H1 (cell line): ENCODE results near the gene EFEMP2. TPM values are rescaled to one million over a fixed set of nuclear protein-coding genes. Genes with fewer than 3 reads are reported as not detected.

Experiments
- CTCF ChIA-PET: fragments of 300-600 bp; sonication (Branson Sonifier 250); formaldehyde crosslinking; loops from one replicate; lab custom pipeline; 2021; ENCODE audit not compliant: partially characterized antibody; lab: Charles Lee
- POLR2A ChIA-PET: fragments of 300-600 bp; sonication (Branson Sonifier 250); formaldehyde crosslinking; loops from one replicate; lab custom pipeline; 2021; ENCODE audit warnings: inconsistent platforms; ENCODE audit not compliant: partially characterized antibody; lab: Charles Lee
- DNase-seq, 2 experiments: peaks; one replicate each; pipeline versions ENCODE4 v3.0.0 to v3.0.0-alpha.2; 2010 to 2022; ENCODE audit warnings: low spot score in 2 of 2, low read depth in 1 of 2, mixed read lengths in 1 of 2
- FAIRE-seq: peaks from 2 replicates; lab custom pipeline; 2011; peaks lifted over from hg19 to GRCh38; lab: Jason Lieb, UNC
- H2AFZ ChIP-seq: 2 replicates; pipeline ENCODE4 v1.8.1; 2012; ENCODE audit warnings: low read length, inconsistent platforms
- H2AK5ac ChIP-seq: 2 replicates; pipeline ENCODE4 v1.6.1; 2013; ENCODE audit warnings: low read depth, low read length
- H2BK120ac ChIP-seq: replicated peaks from 2 replicates; pipeline ENCODE3; 2013; ENCODE audit warnings: low read depth, low read length, inconsistent platforms
- H2BK12ac ChIP-seq: 2 replicates; pipeline ENCODE4 v1.6.1; 2013; ENCODE audit warnings: low read depth, low read length
- H2BK15ac ChIP-seq: 2 replicates; pipeline ENCODE4 v1.6.1; 2013; ENCODE audit warnings: low read length
- H2BK20ac ChIP-seq: 2 replicates; pipeline ENCODE4 v1.6.1; 2013; ENCODE audit warnings: low read length
- H2BK5ac ChIP-seq: 2 replicates; pipeline ENCODE4 v1.6.1; 2013; ENCODE audit warnings: low read depth, low read length
- H3K14ac ChIP-seq: 2 replicates; pipeline ENCODE4 v1.6.1; 2013; ENCODE audit warnings: inconsistent platforms; ENCODE audit not compliant: insufficient read length
- H3K18ac ChIP-seq: 2 replicates; pipeline ENCODE4 v1.6.1; 2013; ENCODE audit warnings: low read length; ENCODE audit errors: extremely low read depth
- H3K23ac ChIP-seq: 2 replicates; pipeline ENCODE4 v1.6.1; 2013; ENCODE audit warnings: inconsistent platforms; ENCODE audit not compliant: insufficient read length
- H3K23me2 ChIP-seq: 2 replicates; pipeline ENCODE4 v1.6.1; 2013; ENCODE audit warnings: low read depth, low read length
- H3K27ac ChIP-seq: 2 replicates; pipeline ENCODE4 v1.6.1; 2011; ENCODE audit warnings: low read depth, low read length, inconsistent platforms
- H3K27me3 ChIP-seq, 4 experiments: replicated peaks in 1 of 4; 1 replicate in 1 of 4; 2 replicates in 3 of 4; pipeline versions ENCODE4 v1.6.1 to v1.8.1; 2011 to 2013; ENCODE audit warnings: low read length in 3 of 4, mild to moderate bottlenecking in 3 of 4, inconsistent platforms in 2 of 4, mixed read lengths in 2 of 4, moderate library complexity in 1 of 4; ENCODE audit not compliant: control insufficient read depth in 3 of 4, insufficient read depth in 3 of 4; ENCODE audit errors: extremely low read depth in 1 of 4
- H3K36me3 ChIP-seq, 4 experiments: 2 replicates each; pipeline versions ENCODE4 v1.6.1 to v1.8.1; 2011 to 2013; ENCODE audit warnings: mild to moderate bottlenecking in 4 of 4, low read length in 3 of 4, moderate library complexity in 2 of 4, control low read depth in 1 of 4, inconsistent platforms in 1 of 4; ENCODE audit not compliant: insufficient read depth in 4 of 4, control insufficient read depth in 2 of 4
- H3K4ac ChIP-seq: replicated peaks from 2 replicates; pipeline ENCODE3; 2013; ENCODE audit warnings: low read length, low read depth, mixed read lengths, inconsistent platforms; ENCODE audit not compliant: insufficient read length
- H3K4me1 ChIP-seq, 4 experiments: replicated peaks in 1 of 4; 1 replicate in 1 of 4; 2 replicates in 3 of 4; pipeline versions ENCODE4 v1.6.1 to v1.8.1; 2011 to 2013; ENCODE audit warnings: low read length in 3 of 4, inconsistent platforms in 2 of 4, mixed read lengths in 1 of 4; ENCODE audit not compliant: insufficient read depth in 4 of 4, control insufficient read depth in 3 of 4
- H3K4me2 ChIP-seq, 2 experiments: 2 replicates each; pipeline versions ENCODE4 v1.6.1 to v1.8.1; 2011 to 2013; ENCODE audit warnings: low read depth in 2 of 2, low read length in 2 of 2, control low read depth in 1 of 2, inconsistent platforms in 1 of 2, mild to moderate bottlenecking in 1 of 2; ENCODE audit not compliant: insufficient read depth in 1 of 2
- H3K4me3 ChIP-seq, 4 experiments: fragments of 200-600, 300-600 bp in 1 of 4; sonication (generic), shearing (Covaris generic), sonication (Bioruptor Twin) in 1 of 4; 2 replicates each; pipeline versions ENCODE4 v1.5.1 to v1.8.1; 2011 to 2016; ENCODE audit warnings: low read length in 4 of 4, low read depth in 3 of 4, control low read depth in 2 of 4, inconsistent platforms in 2 of 4, mild to moderate bottlenecking in 2 of 4, mixed read lengths in 1 of 4, moderate library complexity in 1 of 4; ENCODE audit not compliant: insufficient read depth in 2 of 4; ENCODE audit errors: extremely low read depth in 1 of 4
- H3K56ac ChIP-seq: replicated peaks from 2 replicates; pipeline ENCODE3; 2013; ENCODE audit warnings: low read depth, mild to moderate bottlenecking, mixed read lengths, low read length, inconsistent platforms; ENCODE audit not compliant: insufficient read length
- H3K79me1 ChIP-seq: 2 replicates; pipeline ENCODE4 v1.6.1; 2013; ENCODE audit warnings: low read depth, low read length, control low read depth
- H3K79me2 ChIP-seq, 2 experiments: 2 replicates each; pipeline versions ENCODE4 v1.6.1 to v1.8.1; 2012 to 2013; ENCODE audit warnings: low read length in 2 of 2, mild to moderate bottlenecking in 2 of 2, inconsistent platforms in 1 of 2; ENCODE audit not compliant: insufficient read depth in 2 of 2, control insufficient read depth in 1 of 2
- H3K9ac ChIP-seq, 4 experiments: replicated peaks in 1 of 4; 1 replicate in 1 of 4; 2 replicates in 3 of 4; pipeline versions ENCODE4 v1.6.1 to v1.8.1; 2011 to 2013; ENCODE audit warnings: low read depth in 3 of 4, low read length in 3 of 4, control low read depth in 2 of 4, mild to moderate bottlenecking in 2 of 4, moderate library complexity in 2 of 4, inconsistent platforms in 1 of 4; ENCODE audit errors: extremely low read depth in 1 of 4
- H3K9me3 ChIP-seq, 2 experiments: 2 replicates each; pipeline versions ENCODE4 v1.6.1 to v1.8.1; 2012 to 2013; ENCODE audit warnings: mild to moderate bottlenecking in 2 of 2, moderate library complexity in 2 of 2, control low read depth in 1 of 2, inconsistent platforms in 1 of 2, low read depth in 1 of 2, low read length in 1 of 2, mixed read lengths in 1 of 2; ENCODE audit not compliant: insufficient read depth in 2 of 2
- H4K20me1 ChIP-seq, 2 experiments: replicated peaks in 1 of 2; 2 replicates each; pipeline versions ENCODE3 to v1.8.1; 2011 to 2013; ENCODE audit warnings: inconsistent platforms in 2 of 2, low read length in 2 of 2, mild to moderate bottlenecking in 1 of 2; ENCODE audit not compliant: insufficient read depth in 2 of 2, control insufficient read depth in 1 of 2
- H4K5ac ChIP-seq: 2 replicates; pipeline ENCODE4 v1.6.1; 2013; ENCODE audit warnings: low read length, low read depth, mixed read lengths, inconsistent platforms; ENCODE audit not compliant: insufficient read length
- H4K8ac ChIP-seq: 2 replicates; pipeline ENCODE4 v1.8.0; 2013; ENCODE audit warnings: mild to moderate bottlenecking, moderate library complexity, low read length, inconsistent platforms; ENCODE audit not compliant: insufficient read depth; ENCODE audit errors: extremely low read depth
- H4K91ac ChIP-seq: replicated peaks from 2 replicates; pipeline ENCODE3; 2013; ENCODE audit warnings: low read length, mixed read lengths, inconsistent platforms; ENCODE audit not compliant: insufficient read length
- POLR2AphosphoS5 ChIP-seq: IDR thresholded peaks from 2 replicates; pipeline ENCODE4 v1.6.1; 2011; ENCODE audit warnings: low read depth, low read length
- POU5F1 ChIP-seq: IDR thresholded peaks from 2 replicates; pipeline ENCODE4 v1.6.1; 2011; ENCODE audit warnings: low read depth, mild to moderate bottlenecking, low read length, moderate library complexity
- WGBS, 2 experiments: shearing (Covaris generic) in 1 of 2; methylation state at CpG; one replicate each; pipeline versions ENCODE4 v1.1.6 to v1.1.7; 2013 to 2015; ENCODE audit warnings: low lambda C conversion rate in 2 of 2, mixed read lengths in 2 of 2, inconsistent platforms in 1 of 2, low coverage in 1 of 2, missing lambda C conversion rate in 1 of 2; ENCODE audit not compliant: insufficient replicate concordance in 2 of 2, insufficient coverage in 1 of 2, insufficient read length in 1 of 2; ENCODE audit errors: extremely low coverage in 1 of 2, missing lambda C conversion rate in 1 of 2; 5-methylcytosine and 5-hydroxymethylcytosine counted together
- polyA plus RNA-seq, 7 experiments: library from polyadenylated mRNA; depleted of rRNA in 3 of 7; stranded (reverse) in 5 of 7; unstranded in 2 of 7; fragments of >200 nt in 5 of 7; fragments of 200-250 nt in 2 of 7; gene quantifications; 1 replicate in 5 of 7; 2 replicates in 1 of 7; 4 replicates in 1 of 7; pipeline versions ENCODE4 v1.2.1 to v1.2.3, GENCODE V29; 2011 to 2013; ENCODE audit warnings: missing spikeins in 2 of 7, mixed read lengths in 2 of 7
- total RNA-seq: library from RNA; stranded (reverse); fragmentation: NEBNext Ultra II Directional; extraction: Animal tissue kit (Norgen Biotek cat#: 25700); gene quantifications from 2 replicates; pipeline ENCODE4 v1.2.1, GENCODE V29; 2021

EFEMP2 gene
- total and polyA plus RNA-seq, 2 of the 8 experiments (the other 6 are each of a cell fraction or from before 2014, with no cell fraction given), result 8.8 to 17.2 TPM

- DNase-seq (no peak), FAIRE-seq (no peak)
- H4K20me1 ChIP-seq, result no peaks in the 10 kb centered on the region
- H3K4me3 ChIP-seq, result no peak overlapping the region
- H2BK120ac ChIP-seq, result no peak overlapping the region
- ChIA-PET POLR2A (interaction anchor here (1.5 to 38.3 kb wide), 2 partner anchors 9 to 33 kb away, joined by 5 to 1071 read pairs; partner anchors contain the start of genes CCDC85B, CFL1, CTSW and EFEMP2), CTCF (interaction anchor here (1.9 to 15.2 kb wide), 3 partner anchors 9 to 43 kb away, joined by 7 to 283 read pairs (median 48); partner anchors contain the start of genes CCDC85B, CTSW, FIBP and SNX32)
- H3K36me3 ChIP-seq, result no peaks in the 10 kb centered on the region
- H2BK5ac ChIP-seq, result no peak overlapping the region
- H3K4me2 ChIP-seq, result no peak overlapping the region
- H2BK12ac ChIP-seq, result no peak overlapping the region
- H3K27me3 ChIP-seq, result no peaks in the 10 kb centered on the region
- no peak overlapping the region for H3K23ac ChIP-seq
- no peak overlapping the region for H2AFZ ChIP-seq
- no peak overlapping the region for H4K91ac ChIP-seq
- H3K27ac ChIP-seq, result no peak overlapping the region
- H2AK5ac ChIP-seq, result no peak overlapping the region
- H2BK15ac ChIP-seq, result no peak overlapping the region
- no peaks in the 10 kb centered on the region for H3K4me1 ChIP-seq
- no peaks in the 10 kb centered on the region for H3K79me1 ChIP-seq
- no peak overlapping the region for H3K4ac ChIP-seq
- no peak overlapping the region for H4K8ac ChIP-seq
- TF ChIP-seq POU5F1 (no peak), POLR2AphosphoS5 (no peak)
- TF ChIP-seq, all 59 proteins: peak for 0
- Histone ChIP-seq H3K9ac (no peak overlapping the region), H3K18ac (no peak overlapping the region), H4K5ac (no peak overlapping the region), H2BK20ac (no peak overlapping the region), H3K14ac (no peak overlapping the region), H3K79me2 (no peaks in the 10 kb centered on the region), H3K23me2 (no peaks in the 10 kb centered on the region), H3K9me3 (no peaks in the 10 kb centered on the region), H3K56ac (no peak overlapping the region)
- WGBS, 2 experiments, result 95% methylated on average over 4 of the region's 4 CpGs; no CpG with 5 or more reads in 1 of the 2 experiments
These were observed 30.5 kb downstream of the EFEMP2 start for GRCh38 chr11:65842144-65842543.
